ENCODE data around the gene C2orf80. TPM values are rescaled to one million over a fixed set of nuclear protein-coding genes. Genes with fewer than 3 reads are reported as not detected.

C2orf80 gene
- total and polyA plus RNA-seq, 12 donors = not detected

GRCh38 chr2:208172125-208172524 lies 17.7 kb downstream of the C2orf80 start:
- peak in 3 of 7 donors; percentile 13 to 40 (median 32) for DNase-seq
- intact Hi-C loops (cut with DNase I) = loop anchor here in 1 of 2 donors (10.0 kb wide), 1 partner anchor 83 kb away; the partner anchor contains the start of gene IDH1
- H3K9me3 ChIP-seq (replicated peaks in 1 of 3) = no peaks in the 10 kb centered on the region
- no peak for TF ChIP-seq POLR2A (IDR thresholded peaks at IDR 0.05)
- TF ChIP-seq, protein P1, sequence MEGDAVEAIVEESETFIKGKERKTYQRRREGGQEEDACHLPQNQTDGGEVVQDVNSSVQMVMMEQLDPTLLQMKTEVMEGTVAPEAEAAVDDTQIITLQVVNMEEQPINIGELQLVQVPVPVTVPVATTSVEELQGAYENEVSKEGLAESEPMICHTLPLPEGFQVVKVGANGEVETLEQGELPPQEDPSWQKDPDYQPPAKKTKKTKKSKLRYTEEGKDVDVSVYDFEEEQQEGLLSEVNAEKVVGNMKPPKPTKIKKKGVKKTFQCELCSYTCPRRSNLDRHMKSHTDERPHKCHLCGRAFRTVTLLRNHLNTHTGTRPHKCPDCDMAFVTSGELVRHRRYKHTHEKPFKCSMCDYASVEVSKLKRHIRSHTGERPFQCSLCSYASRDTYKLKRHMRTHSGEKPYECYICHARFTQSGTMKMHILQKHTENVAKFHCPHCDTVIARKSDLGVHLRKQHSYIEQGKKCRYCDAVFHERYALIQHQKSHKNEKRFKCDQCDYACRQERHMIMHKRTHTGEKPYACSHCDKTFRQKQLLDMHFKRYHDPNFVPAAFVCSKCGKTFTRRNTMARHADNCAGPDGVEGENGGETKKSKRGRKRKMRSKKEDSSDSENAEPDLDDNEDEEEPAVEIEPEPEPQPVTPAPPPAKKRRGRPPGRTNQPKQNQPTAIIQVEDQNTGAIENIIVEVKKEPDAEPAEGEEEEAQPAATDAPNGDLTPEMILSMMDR (IDR thresholded peaks at IDR 0.05) = no peak
- no peak overlapping the region for H3K4me3 ChIP-seq
- H3K4me1 ChIP-seq (replicated peaks in 1 of 2) = peaks cover 0 to 5% of the 10 kb centered on the region in 2 donors
- WGBS, 4 donors = 58 to 68% (median 62%) methylated on average over 4 of the region's 4 CpGs
- no peaks in the 10 kb centered on the region for H3K36me3 ChIP-seq (replicated peaks in 1 of 2)
- H3K27me3 ChIP-seq = no peaks in the 10 kb centered on the region
- H3K27ac ChIP-seq = peak overlapping the region in 1 of 5 donors; percentile 45

DNA sequence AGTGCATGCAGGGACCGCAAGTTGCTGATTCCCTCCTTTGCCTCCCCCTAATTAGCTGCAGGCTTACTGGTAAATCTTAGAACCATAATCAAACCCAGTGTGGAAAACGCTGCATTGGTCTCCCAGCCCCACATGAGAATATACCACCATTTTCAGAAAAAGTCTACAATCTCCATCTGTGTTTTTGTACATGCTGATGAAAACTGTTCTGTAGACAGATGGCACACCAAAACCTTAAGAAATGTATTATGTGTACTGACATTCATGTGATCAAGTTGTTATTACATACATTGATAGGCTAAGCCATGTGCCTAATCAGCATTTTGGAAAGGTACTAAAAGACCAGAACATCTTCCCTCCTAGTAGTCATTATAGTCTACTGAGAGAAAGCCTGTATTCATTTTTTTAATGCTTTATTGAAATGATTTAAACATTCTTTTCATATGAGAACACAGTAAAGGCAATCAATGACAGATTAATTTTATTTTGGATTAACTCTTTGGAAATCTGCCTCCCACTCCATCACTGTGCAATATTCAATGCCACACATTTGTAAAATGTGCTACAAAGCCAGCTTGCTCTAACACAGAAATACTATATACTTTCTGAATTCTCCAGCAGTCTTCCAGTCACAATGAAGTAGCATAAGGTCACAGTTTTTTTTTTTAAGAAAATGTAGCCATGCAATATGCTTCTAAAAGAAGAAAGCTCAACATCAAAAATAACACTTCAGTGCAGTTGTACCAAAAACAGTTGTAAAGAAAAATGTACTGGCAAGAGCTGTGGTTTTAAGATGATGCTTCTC lies 24.7 kb downstream of the C2orf80 start:
- intact Hi-C loops (cut with DNase I) = no loop called here
- 76 to 87% (median 82%) methylated on average over 2 of the region's 2 CpGs for WGBS, 4 donors
- H3K4me1 ChIP-seq (replicated peaks in 1 of 2) = no peaks in the 10 kb centered on the region
- no peak overlapping the region for H3K27ac ChIP-seq
- H3K27me3 ChIP-seq = no peaks in the 10 kb centered on the region
- no peak for DNase-seq
- no peaks in the 10 kb centered on the region for H3K36me3 ChIP-seq (replicated peaks in 1 of 2)
- H3K9me3 ChIP-seq (replicated peaks in 1 of 3) = no peaks in the 10 kb centered on the region
- no peak overlapping the region for H3K4me3 ChIP-seq
- TF ChIP-seq POLR2A (IDR thresholded peaks at IDR 0.05) = no peak

DNA sequence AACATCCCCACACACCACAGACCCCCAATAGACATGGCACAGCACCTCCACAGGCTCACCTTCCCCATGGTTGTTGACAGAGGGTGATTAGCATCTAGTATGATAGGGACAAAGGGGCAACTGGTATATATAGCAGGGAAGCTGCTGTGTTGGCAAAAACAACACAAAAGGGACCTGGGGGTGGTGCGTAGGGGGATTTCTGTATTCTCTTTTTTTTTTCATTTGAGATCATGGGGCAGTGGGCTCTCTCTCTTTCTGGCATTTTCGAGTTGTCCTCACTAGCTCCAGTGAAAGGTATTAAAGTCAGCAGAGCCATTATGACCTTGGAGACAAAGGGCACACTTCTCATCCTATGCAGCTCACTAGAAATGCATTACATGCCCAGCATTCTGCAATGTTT lies 26.3 kb downstream of the C2orf80 start, which contains the start of gene CRYGA:
CRYGA (minus strand) TSS at position 101 of the 400 bp plus-strand sequence; CDS start at position 68, 33 bp downstream.
- WGBS, 4 donors = 49 to 70% (median 59%) methylated on average over 2 of the region's 2 CpGs
- Histone ChIP-seq H3K4me3 (no peak within 1 kb of the TSS), H3K36me3 (replicated peaks in 1 of 2) (no peaks in the 10 kb centered on the region), H3K27me3 (no peaks in the 10 kb centered on the region), H3K9me3 (replicated peaks in 1 of 3) (no peaks in the 10 kb centered on the region), H3K27ac (no peak within 1 kb of the TSS), H3K4me1 (replicated peaks in 1 of 2) (no peaks in the 10 kb centered on the region)
- intact Hi-C loops (cut with DNase I) = no loop called here
- DNase-seq = no peak
- TF ChIP-seq, protein P1 (IDR thresholded peaks at IDR 0.05) = no peak

DNA sequence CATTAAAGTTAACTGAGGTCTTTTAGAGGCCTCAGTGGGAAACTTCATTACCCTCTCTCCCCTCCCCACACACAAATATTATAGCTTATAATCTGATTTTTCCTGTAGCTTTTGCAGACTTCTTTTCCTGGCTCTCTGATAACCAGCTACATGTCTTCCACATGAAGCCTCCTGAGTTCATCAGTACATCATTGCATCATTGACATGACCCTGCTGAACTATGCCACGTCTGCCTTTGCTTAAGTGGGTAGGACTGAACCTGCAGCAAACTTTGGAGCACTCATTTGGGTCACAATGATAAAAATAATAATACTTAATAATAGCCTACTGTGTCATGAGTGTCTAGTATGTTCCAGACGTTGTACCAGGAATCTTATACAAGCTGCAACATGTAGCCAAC lies 33.4 kb downstream of the C2orf80 start:
- Histone ChIP-seq H3K36me3 (replicated peaks in 1 of 2) (no peaks in the 10 kb centered on the region), H3K9me3 (replicated peaks in 1 of 3) (no peaks in the 10 kb centered on the region), H3K4me1 (replicated peaks in 1 of 2) (no peaks in the 10 kb centered on the region), H3K4me3 (no peak overlapping the region), H3K27me3 (no peaks in the 10 kb centered on the region), H3K27ac (no peak overlapping the region)
- intact Hi-C loops (cut with DNase I) = no loop called here
- 58 to 82% (median 79%) methylated on average over 2 of the region's 2 CpGs for WGBS, 4 donors
- TF ChIP-seq, protein P1 (IDR thresholded peaks at IDR 0.05) = no peak
- TF ChIP-seq POLR2A (IDR thresholded peaks at IDR 0.05) = no peak
- no peak for DNase-seq

- no peaks in the 10 kb centered on the region for H3K9me3 ChIP-seq (replicated peaks in 1 of 3)
- TF ChIP-seq, protein P1 (IDR thresholded peaks at IDR 0.05) = no peak
- no peak for TF ChIP-seq POLR2A (IDR thresholded peaks at IDR 0.05)
Observed at GRCh38 chr2:208153156-208153555, 36.7 kb downstream of the C2orf80 start.

More at GRCh38 chr2:208153156-208153555, 36.7 kb downstream of the C2orf80 start:
- intact Hi-C loops (cut with DNase I) = no loop called here
- no peak overlapping the region for H3K4me3 ChIP-seq
- no peaks in the 10 kb centered on the region for H3K36me3 ChIP-seq (replicated peaks in 1 of 2)
- H3K27me3 ChIP-seq = no peaks in the 10 kb centered on the region
- H3K27ac ChIP-seq = no peak overlapping the region
- H3K4me1 ChIP-seq (replicated peaks in 1 of 2) = no peaks in the 10 kb centered on the region
- DNase-seq = no peak
